ENCODE measurements around the gene PLCB3. TPM values are rescaled to one million over a fixed set of nuclear protein-coding genes. Genes with fewer than 3 reads are reported as not detected.

The PLCB3 gene
- total and polyA plus RNA-seq, 2 experiments from 2014 or later = 28.1 to 103 TPM

GRCh38 chr11:64295760-64296159, 44.4 kb downstream of the PLCB3 start (continued):
- TF ChIP-seq POLR2AphosphoS5 (IDR thresholded peaks at IDR 0.05; ENCODE audit: low read depth) (no peak), NANOG (IDR thresholded peaks at IDR 0.05; ENCODE audit: borderline replicate concordance) (no peak), EZH2 (IDR thresholded peaks at IDR 0.05; ENCODE audit: low read depth, unreplicated experiment) (no peak), JUNB (IDR thresholded peaks at IDR 0.05; ENCODE audit: unreplicated experiment) (no peak), ZNF331 (CRISPR knock-in tag; IDR thresholded peaks at IDR 0.05; ENCODE audit: low read depth) (no peak)

- Histone ChIP-seq H3F3A (replicated peaks; ENCODE audit: low read depth) (peaks cover 20% of the 10 kb centered on the region), H3K4me1 (ENCODE audit: insufficient read depth) (peaks cover 7% of the 10 kb centered on the region; the same call in 1 of the 2 replicates), H3K27me3 (ENCODE audit: insufficient read depth) (peaks cover 100% of the 10 kb centered on the region), H3K79me2 (replicated peaks; ENCODE audit: insufficient read depth) (no peaks in the 10 kb centered on the region), H3K4me2 (peak overlapping the region; percentile 74; the same call in 1 of the 2 replicates), H3K9me2 (ENCODE audit: insufficient read depth) (no peaks in the 10 kb centered on the region), H3K27ac (ENCODE audit: low read depth) (no peak overlapping the region), H3K36me3 (ENCODE audit: insufficient read depth) (no peaks in the 10 kb centered on the region), H3K4me3 (no peak overlapping the region), H4K20me1 (replicated peaks; ENCODE audit: insufficient read depth) (peaks cover 16% of the 10 kb centered on the region), H2AFZ (no peak overlapping the region)
- no peak for TF ChIP-seq EZH2 (IDR thresholded peaks at IDR 0.05; ENCODE audit: low read depth, unreplicated experiment)
- TF ChIP-seq CTCF (conservative IDR thresholded peaks at IDR 0.05; ENCODE audit: low read depth in 2 of 2) = no peak
- no peak for TF ChIP-seq POLR2AphosphoS5 (IDR thresholded peaks at IDR 0.05; ENCODE audit: low read depth)
- TF ChIP-seq ZNF331 (CRISPR knock-in tag; IDR thresholded peaks at IDR 0.05; ENCODE audit: low read depth) = no peak
- no peak for TF ChIP-seq CREB1 (CRISPR knock-in tag; IDR thresholded peaks at IDR 0.05; ENCODE audit: low read depth)
- Mint-ChIP-seq H3K27ac (no peak overlapping the region), H3K36me3 (ENCODE audit: low read depth) (no peaks in the 10 kb centered on the region; the same call in 2 of the 3 replicates), H3K9me3 (no peaks in the 10 kb centered on the region; the same call in 1 of the 3 replicates), H3K27me3 (ENCODE audit: insufficient read depth, low read depth, poor library complexity) (peaks cover 93% of the 10 kb centered on the region), H3K4me1 (peaks cover 13% of the 10 kb centered on the region), H3K4me3 (no peak overlapping the region)
- no peak for ATAC-seq
- DNase-seq (ENCODE audit: low spot score) = no peak
Measured at GRCh38 chr11:64296236-64296635, 44.9 kb downstream of the PLCB3 start.

- H3K27me3 ChIP-seq (ENCODE audit: insufficient read depth) = peaks cover 100% of the 10 kb centered on the region
- ATAC-seq = no peak
- peaks cover 13% of the 10 kb centered on the region for H3K4me1 Mint-ChIP-seq
- H3K27ac Mint-ChIP-seq = no peak overlapping the region
- H3K27me3 Mint-ChIP-seq (ENCODE audit: insufficient read depth, low read depth, poor library complexity) = peaks cover 99% of the 10 kb centered on the region
- no peaks in the 10 kb centered on the region; the same call in 2 of the 3 replicates for H3K36me3 Mint-ChIP-seq (ENCODE audit: low read depth)
- no peaks in the 10 kb centered on the region for H3K79me2 ChIP-seq (replicated peaks; ENCODE audit: insufficient read depth)
- peak; percentile 43 for DNase-seq (ENCODE audit: low spot score)
- no peak overlapping the region for H3K27ac ChIP-seq (ENCODE audit: low read depth)
- H4K20me1 ChIP-seq (replicated peaks; ENCODE audit: insufficient read depth) = peaks cover 19% of the 10 kb centered on the region
- H3K4me2 ChIP-seq = peak overlapping the region; percentile 74
- H3K4me1 ChIP-seq (ENCODE audit: insufficient read depth) = peaks cover 7% of the 10 kb centered on the region; the same call in 1 of the 2 replicates
- peak overlapping the region; percentile 50 for H3K4me3 Mint-ChIP-seq
- no peaks in the 10 kb centered on the region for H3K36me3 ChIP-seq (ENCODE audit: insufficient read depth)
- H2AFZ ChIP-seq = peak overlapping the region; percentile 78
- peaks cover 20% of the 10 kb centered on the region for H3F3A ChIP-seq (replicated peaks; ENCODE audit: low read depth)
- H3K9me2 ChIP-seq (ENCODE audit: insufficient read depth) = no peaks in the 10 kb centered on the region
- H3K9me3 Mint-ChIP-seq = no peaks in the 10 kb centered on the region; the same call in 1 of the 3 replicates
- peak overlapping the region; percentile 50 for H3K4me3 ChIP-seq
- no peak for TF ChIP-seq ZNF114 (CRISPR knock-in tag; IDR thresholded peaks at IDR 0.05)
- peak; percentile 40 for TF ChIP-seq EZH2phosphoT487 (IDR thresholded peaks at IDR 0.05; ENCODE audit: unreplicated experiment)
- TF ChIP-seq CTCF (conservative IDR thresholded peaks at IDR 0.05; ENCODE audit: low read depth in 2 of 2) = no peak
- no peak for TF ChIP-seq ETS1 (IDR thresholded peaks at IDR 0.05)
- no peak for TF ChIP-seq NANOG (IDR thresholded peaks at IDR 0.05; ENCODE audit: borderline replicate concordance)
- no peak for TF ChIP-seq STAT1 (IDR thresholded peaks at IDR 0.05; ENCODE audit: unreplicated experiment)
- TF ChIP-seq POLR2AphosphoS5 (IDR thresholded peaks at IDR 0.05; ENCODE audit: low read depth) = no peak
- TF ChIP-seq CREB1 (CRISPR knock-in tag; IDR thresholded peaks at IDR 0.05; ENCODE audit: low read depth) = no peak
- no peak for TF ChIP-seq ZNF331 (CRISPR knock-in tag; IDR thresholded peaks at IDR 0.05; ENCODE audit: low read depth)
- TF ChIP-seq JUNB (IDR thresholded peaks at IDR 0.05; ENCODE audit: unreplicated experiment) = no peak
- TF ChIP-seq EZH2 (IDR thresholded peaks at IDR 0.05; ENCODE audit: low read depth, unreplicated experiment) = peak; percentile 18
Measured at GRCh38 chr11:64296830-64297698, 45.7 kb downstream of the PLCB3 start.
